Parathyroid adenoma (tissue), 2 donors: ENCODE measurements around the gene ATP5MC2.

Experiments used
- H2AFZ ChIP-seq: fragments of 300-600 bp; sonication (generic); one replicate; pipeline ENCODE4 v1.7.0; 2017; ENCODE audit warnings: antibody characterized with exemption, mild to moderate bottlenecking
- H3K27ac ChIP-seq: fragments of 300-600 bp; sonication (generic); one replicate; pipeline ENCODE4 v1.7.0; 2017
- H3K27me3 ChIP-seq: fragments of 300-600 bp; sonication (generic); one replicate; pipeline ENCODE4 v1.7.0; 2017; ENCODE audit warnings: low read length; ENCODE audit not compliant: control insufficient read depth, insufficient read depth
- H3K36me3 ChIP-seq: fragments of 300-600 bp; sonication (generic); one replicate; pipeline ENCODE4 v1.7.0; 2017; ENCODE audit warnings: low read length; ENCODE audit not compliant: control insufficient read depth, insufficient read depth
- H3K4me1 ChIP-seq: fragments of 300-600 bp; sonication (generic); one replicate; pipeline ENCODE4 v1.7.0; 2017; ENCODE audit warnings: control low read depth
- H3K4me2 ChIP-seq: fragments of 300-600 bp; sonication (generic); one replicate; pipeline ENCODE4 v1.7.0; 2017; ENCODE audit warnings: low read length
- H3K4me3 ChIP-seq: fragments of 300-600 bp; sonication (generic); one replicate; pipeline ENCODE4 v1.7.0; 2017; ENCODE audit warnings: low read depth, low read length
- H3K79me2 ChIP-seq: fragments of 300-600 bp; sonication (generic); one replicate; pipeline ENCODE4 v1.7.0; 2017; ENCODE audit warnings: control low read depth
- H3K9ac ChIP-seq: fragments of 300-600 bp; sonication (generic); one replicate; pipeline ENCODE4 v1.7.0; 2017; ENCODE audit warnings: mild to moderate bottlenecking
- H3K9me3 ChIP-seq: fragments of 300-600 bp; sonication (generic); one replicate; pipeline ENCODE4 v1.7.0; 2017; ENCODE audit warnings: low read length; ENCODE audit not compliant: control insufficient read depth
- TF ChIP-seq, protein P1 (sequence below): fragments of 300-600 bp; sonication (generic); IDR thresholded peaks from one replicate; pipeline ENCODE4 v1.7.0; 2017; ENCODE audit warnings: antibody characterized with exemption, mild to moderate bottlenecking
- donor health status: primary hyperparathyroidism.

Gene ATP5MC2

DNA sequence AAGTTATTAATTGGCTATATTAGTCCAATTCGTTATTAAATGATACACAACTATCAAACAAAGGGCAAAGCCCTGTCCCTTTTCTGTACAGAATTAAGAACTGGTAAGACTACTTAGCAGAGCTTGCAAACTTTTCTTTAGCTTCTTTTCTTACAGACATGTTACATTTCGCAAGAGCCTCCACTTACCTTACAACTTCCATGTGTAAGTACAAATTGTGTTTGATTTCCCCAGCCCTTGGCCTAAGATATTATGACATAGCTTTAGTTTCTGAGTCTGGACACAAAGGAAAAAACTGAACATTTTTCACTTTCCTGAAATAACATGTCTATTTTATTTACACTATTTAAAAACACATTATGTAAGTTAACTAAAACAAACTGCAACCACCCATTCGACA, 51.4 kb downstream of the ATP5MC2 start:
- H3K4me3 ChIP-seq = peak overlapping the region; percentile 99
- H3K27ac ChIP-seq = peak overlapping the region; percentile 86
- H2AFZ ChIP-seq = no peak overlapping the region
- H3K4me2 ChIP-seq = peak overlapping the region; percentile 93
- H3K4me1 ChIP-seq = peaks cover 11% of the 10 kb centered on the region
- H3K27me3 ChIP-seq = no peaks in the 10 kb centered on the region
- H3K9ac ChIP-seq = no peak overlapping the region
- TF ChIP-seq, protein P1, sequence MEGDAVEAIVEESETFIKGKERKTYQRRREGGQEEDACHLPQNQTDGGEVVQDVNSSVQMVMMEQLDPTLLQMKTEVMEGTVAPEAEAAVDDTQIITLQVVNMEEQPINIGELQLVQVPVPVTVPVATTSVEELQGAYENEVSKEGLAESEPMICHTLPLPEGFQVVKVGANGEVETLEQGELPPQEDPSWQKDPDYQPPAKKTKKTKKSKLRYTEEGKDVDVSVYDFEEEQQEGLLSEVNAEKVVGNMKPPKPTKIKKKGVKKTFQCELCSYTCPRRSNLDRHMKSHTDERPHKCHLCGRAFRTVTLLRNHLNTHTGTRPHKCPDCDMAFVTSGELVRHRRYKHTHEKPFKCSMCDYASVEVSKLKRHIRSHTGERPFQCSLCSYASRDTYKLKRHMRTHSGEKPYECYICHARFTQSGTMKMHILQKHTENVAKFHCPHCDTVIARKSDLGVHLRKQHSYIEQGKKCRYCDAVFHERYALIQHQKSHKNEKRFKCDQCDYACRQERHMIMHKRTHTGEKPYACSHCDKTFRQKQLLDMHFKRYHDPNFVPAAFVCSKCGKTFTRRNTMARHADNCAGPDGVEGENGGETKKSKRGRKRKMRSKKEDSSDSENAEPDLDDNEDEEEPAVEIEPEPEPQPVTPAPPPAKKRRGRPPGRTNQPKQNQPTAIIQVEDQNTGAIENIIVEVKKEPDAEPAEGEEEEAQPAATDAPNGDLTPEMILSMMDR = no peak
- no peaks in the 10 kb centered on the region for H3K36me3 ChIP-seq
- H3K79me2 ChIP-seq = peaks cover 26% of the 10 kb centered on the region
- no peaks in the 10 kb centered on the region for H3K9me3 ChIP-seq

DNA sequence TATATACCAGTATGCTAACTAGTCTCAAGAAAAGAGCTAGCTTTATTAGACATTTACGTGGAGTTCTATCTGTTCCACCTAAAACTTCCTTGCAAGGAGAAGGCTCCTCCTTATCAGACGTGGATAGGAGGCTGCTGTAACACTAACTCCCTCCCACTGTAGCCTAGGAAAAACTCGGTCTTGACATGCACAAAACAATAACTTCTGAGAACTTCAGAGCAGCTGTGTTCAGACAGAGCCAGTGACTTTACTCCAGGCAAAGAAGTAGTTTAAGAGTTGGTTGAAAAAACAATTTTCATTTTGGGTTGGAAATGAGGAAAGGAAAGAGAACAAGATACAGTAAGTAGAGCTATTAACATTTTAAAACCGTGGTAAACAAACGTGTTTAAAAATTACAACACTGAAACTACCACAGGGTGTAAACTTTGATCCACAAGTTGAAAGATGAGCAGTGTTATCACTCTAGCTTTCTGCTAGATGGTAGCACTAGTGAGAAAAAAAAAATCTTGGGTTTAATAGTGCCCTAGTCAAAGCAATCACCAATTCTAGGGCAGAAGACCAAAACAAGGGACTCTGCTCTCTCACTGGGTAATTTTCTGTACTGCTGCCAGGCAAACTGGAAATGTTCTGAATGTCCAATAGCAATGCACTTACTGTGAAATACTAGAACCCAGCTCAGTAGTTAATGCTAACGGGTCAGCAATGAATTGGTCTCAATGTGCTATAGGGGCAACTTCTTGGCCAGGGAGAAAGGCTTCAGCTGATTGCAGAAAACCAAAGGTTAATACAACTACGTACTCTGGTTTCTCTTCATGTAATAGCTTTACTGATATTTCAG, 52.1 kb downstream of the ATP5MC2 start:
- Histone ChIP-seq H3K4me1 (peaks cover 11% of the 10 kb centered on the region), H3K36me3 (no peaks in the 10 kb centered on the region), H3K9me3 (no peaks in the 10 kb centered on the region), H2AFZ (peak overlapping the region; percentile 9), H3K79me2 (peaks cover 27% of the 10 kb centered on the region), H3K27ac (peak overlapping the region; percentile 27), H3K9ac (no peak overlapping the region), H3K4me3 (peak overlapping the region; percentile 26), H3K27me3 (no peaks in the 10 kb centered on the region), H3K4me2 (peak overlapping the region; percentile 93)
- TF ChIP-seq, protein P1 = no peak

- H2AFZ ChIP-seq = no peak overlapping the region
- no peak overlapping the region for H3K4me2 ChIP-seq
- H3K27ac ChIP-seq = no peak overlapping the region
- no peak overlapping the region for H3K4me3 ChIP-seq
- no peaks in the 10 kb centered on the region for H3K36me3 ChIP-seq
- H3K79me2 ChIP-seq = peaks cover 30% of the 10 kb centered on the region
- no peaks in the 10 kb centered on the region for H3K9me3 ChIP-seq
- H3K9ac ChIP-seq = no peak overlapping the region
- TF ChIP-seq, protein P1 = no peak
- H3K27me3 ChIP-seq = no peaks in the 10 kb centered on the region
- peaks cover 15% of the 10 kb centered on the region for H3K4me1 ChIP-seq
Observed at GRCh38 chr12:53622724-53623123, 53.2 kb downstream of the ATP5MC2 start.

- Histone ChIP-seq H2AFZ (no peak overlapping the region), H3K4me1 (peaks cover 4% of the 10 kb centered on the region), H3K27me3 (no peaks in the 10 kb centered on the region), H3K9ac (no peak overlapping the region), H3K4me3 (peak overlapping the region; percentile 30), H3K4me2 (peak overlapping the region; percentile 39), H3K27ac (no peak overlapping the region), H3K79me2 (peaks cover 39% of the 10 kb centered on the region), H3K36me3 (no peaks in the 10 kb centered on the region), H3K9me3 (no peaks in the 10 kb centered on the region)
- TF ChIP-seq, protein P1 = no peak
Observed at GRCh38 chr12:53618275-53618674, 57.6 kb downstream of the ATP5MC2 start.

DNA sequence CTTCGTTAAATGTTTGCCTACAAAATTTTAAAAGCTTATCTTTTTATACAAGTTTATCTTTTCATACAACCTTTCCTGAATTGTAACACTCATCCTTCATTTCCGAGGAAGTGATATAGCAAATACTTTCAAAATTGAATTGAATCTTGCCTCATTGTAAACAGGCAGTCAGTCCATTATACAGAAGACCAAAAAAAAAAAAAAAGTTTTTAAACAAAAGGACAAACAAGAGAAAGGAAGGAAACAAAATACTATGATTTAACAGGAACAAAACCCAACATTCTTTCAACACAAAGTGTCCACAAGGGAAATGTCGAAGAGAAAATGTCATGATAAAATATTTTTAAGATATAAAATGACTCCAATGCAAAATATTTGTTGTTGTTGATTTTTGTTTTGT, 58.2 kb downstream of the ATP5MC2 start:
- peak overlapping the region; percentile 30 for H3K4me3 ChIP-seq
- no peak overlapping the region for H3K9ac ChIP-seq
- no peak overlapping the region for H3K27ac ChIP-seq

More for the DNA sequence above, 58.2 kb downstream of the ATP5MC2 start:
- Histone ChIP-seq H3K27me3 (no peaks in the 10 kb centered on the region), H3K4me2 (peak overlapping the region; percentile 39), H3K9me3 (no peaks in the 10 kb centered on the region), H2AFZ (no peak overlapping the region), H3K4me1 (peaks cover 4% of the 10 kb centered on the region), H3K79me2 (peaks cover 38% of the 10 kb centered on the region), H3K36me3 (no peaks in the 10 kb centered on the region)
- TF ChIP-seq, protein P1 = no peak
